IMR-90 (cell line): Measurements from ENCODE around the gene KYNU. TPM values are rescaled to one million over a fixed set of nuclear protein-coding genes. Genes with fewer than 3 reads are reported as not detected.

ENCODE experiments used
- ATAC-seq: fragments of 200-7000 bp; cut with Tn5 transposase; 2 replicates; pipeline ENCODE4 v1.9.1; 2020; ENCODE audit warnings: low read depth, mild to moderate bottlenecking, moderate library complexity
- BruUV-seq: library from RNA; stranded (reverse); fragments of 400-500 nt; replicated peaks from 2 replicates; lab custom pipeline; 2021; lab: Mats Ljungman, UMichigan
- CTCF ChIA-PET: fragments of 300-600 bp; formaldehyde crosslinking; extraction: SDS; loops from one replicate; lab custom pipeline; 2021; ENCODE audit warnings: antibody characterized with exemption; lab: Yijun Ruan, JAX
- POLR2A ChIA-PET: fragments of 300-600 bp; sonication (Branson Sonifier 250); formaldehyde crosslinking; loops from one replicate; lab custom pipeline; 2022; ENCODE audit warnings: antibody characterized with exemption; ENCODE audit not compliant: unreplicated experiment; lab: Charles Lee
- DNase-seq: peaks from one replicate; pipeline ENCODE4 v3.0.0; 2013
- H2AFZ ChIP-seq: replicated peaks from 2 replicates; pipeline ENCODE3; 2013; ENCODE audit warnings: low read length, mild to moderate bottlenecking; ENCODE audit not compliant: poor library complexity
- H2AK5ac ChIP-seq: 2 replicates; pipeline ENCODE4 v1.6.1; 2013; ENCODE audit warnings: low read depth, low read length, inconsistent platforms
- H2AK9ac ChIP-seq: replicated peaks from 2 replicates; pipeline ENCODE3; 2013; ENCODE audit warnings: mild to moderate bottlenecking, low read depth, low read length, moderate library complexity; ENCODE audit not compliant: poor library complexity
- H2BK120ac ChIP-seq: 2 replicates; pipeline ENCODE4 v1.6.1; 2013; ENCODE audit warnings: low read depth, low read length, inconsistent platforms
- H2BK15ac ChIP-seq: 3 replicates; pipeline ENCODE4 v1.6.1; 2013; ENCODE audit warnings: low read depth, low read length, inconsistent platforms
- H2BK20ac ChIP-seq: 2 replicates; pipeline ENCODE4 v1.6.1; 2013; ENCODE audit warnings: low read depth, mild to moderate bottlenecking, inconsistent platforms, low read length, moderate library complexity
- H2BK5ac ChIP-seq: 2 replicates; pipeline ENCODE4 v1.6.1; 2013; ENCODE audit warnings: mild to moderate bottlenecking, low read depth, low read length, inconsistent platforms; ENCODE audit not compliant: poor library complexity, severe bottlenecking
- H3K14ac ChIP-seq: replicated peaks from 2 replicates; pipeline ENCODE4 v1.6.1; 2013; ENCODE audit warnings: low read depth, low read length, inconsistent platforms
- H3K18ac ChIP-seq: 2 replicates; pipeline ENCODE4 v1.6.1; 2013; ENCODE audit warnings: low read depth, low read length, control low read depth
- H3K23ac ChIP-seq: 2 replicates; pipeline ENCODE4 v1.6.1; 2013; ENCODE audit warnings: low read depth, low read length, inconsistent platforms
- H3K27ac ChIP-seq: 2 replicates; pipeline ENCODE4 v1.5.1; 2013; ENCODE audit warnings: mild to moderate bottlenecking, control low read depth, low read length; ENCODE audit not compliant: insufficient read depth
- H3K27me3 ChIP-seq: 2 replicates; pipeline ENCODE4 v1.6.1; 2013; ENCODE audit warnings: low read length; ENCODE audit not compliant: control insufficient read depth, insufficient read depth
- H3K36me3 ChIP-seq: 2 replicates; pipeline ENCODE4 v1.6.1; 2013; ENCODE audit warnings: low read length, mixed read lengths; ENCODE audit not compliant: control insufficient read depth, insufficient read depth
- H3K4ac ChIP-seq: 2 replicates; pipeline ENCODE4 v1.6.1; 2013; ENCODE audit warnings: low read depth, low read length, inconsistent platforms
- H3K4me1 ChIP-seq: 2 replicates; pipeline ENCODE4 v1.6.1; 2013; ENCODE audit warnings: low read length, mixed read lengths; ENCODE audit not compliant: control insufficient read depth, insufficient read depth
- H3K4me2 ChIP-seq: 2 replicates; pipeline ENCODE4 v1.6.1; 2013; ENCODE audit warnings: low read depth, mild to moderate bottlenecking, control low read depth, low read length, moderate library complexity
- H3K4me3 ChIP-seq: 2 replicates; pipeline ENCODE4 v1.5.1; 2013; ENCODE audit warnings: low read depth, mild to moderate bottlenecking, control low read depth, low read length, moderate library complexity; ENCODE audit not compliant: insufficient read depth
- H3K56ac ChIP-seq: 2 replicates; pipeline ENCODE4 v1.6.1; 2013; ENCODE audit warnings: low read length, inconsistent platforms; ENCODE audit not compliant: insufficient read depth; ENCODE audit errors: extremely low read depth
- H3K79me1 ChIP-seq, 2 experiments: 2 replicates each; pipeline ENCODE4 v1.6.1; 2013; ENCODE audit warnings: low read length in 2 of 2, inconsistent platforms in 1 of 2, low read depth in 1 of 2
- H3K9ac ChIP-seq: 2 replicates; pipeline ENCODE4 v1.6.1; 2013; ENCODE audit warnings: low read depth, low read length, control low read depth
- H3K9me1 ChIP-seq: 2 replicates; pipeline ENCODE4 v1.6.1; 2013; ENCODE audit warnings: low read length, inconsistent platforms; ENCODE audit not compliant: insufficient read depth
- H3K9me3 ChIP-seq: 2 replicates; pipeline ENCODE4 v1.6.1; 2013; ENCODE audit warnings: low read length; ENCODE audit not compliant: control insufficient read depth, insufficient read depth
- H4K20me1 ChIP-seq: 2 replicates; pipeline ENCODE4 v1.6.1; 2013; ENCODE audit warnings: low read length, inconsistent platforms; ENCODE audit not compliant: insufficient read depth
- H4K5ac ChIP-seq: 2 replicates; pipeline ENCODE4 v1.6.1; 2013; ENCODE audit warnings: mild to moderate bottlenecking, low read depth, low read length, control low read depth
- H4K8ac ChIP-seq, 2 experiments: 2 replicates each; pipeline ENCODE4 v1.6.1; 2013; ENCODE audit warnings: low read depth in 2 of 2, low read length in 2 of 2, control low read depth in 1 of 2, inconsistent platforms in 1 of 2
- H4K91ac ChIP-seq: 2 replicates; pipeline ENCODE4 v1.6.1; 2013; ENCODE audit warnings: low read depth, low read length, inconsistent platforms; ENCODE audit not compliant: insufficient read depth
- MAZ ChIP-seq: IDR thresholded peaks from 2 replicates; pipeline ENCODE4 v1.6.1; 2012; ENCODE audit warnings: low read depth, mild to moderate bottlenecking, low read length, improper control_type of control experiment, moderate library complexity, borderline replicate concordance
- WGBS, 2 experiments: methylation state at CpG; one replicate each; pipeline versions ENCODE4 v1.1.5 to v1.1.7; 2013; ENCODE audit warnings: missing lambda C conversion rate in 2 of 2; ENCODE audit not compliant: insufficient read length in 1 of 2; ENCODE audit errors: extremely low coverage in 2 of 2; 5-methylcytosine and 5-hydroxymethylcytosine counted together
- dilution Hi-C: fragments of 300-500 bp; cut with HindIII; formaldehyde crosslinking; loops from one replicate; pipeline ENCODE4 v1.14.3; 2018; ENCODE audit warnings: low sequenced_read_pairs; ENCODE audit not compliant: unreplicated experiment
- in situ Hi-C: fragments of 300-500 bp; cut with MboI; formaldehyde crosslinking; loops from 3 replicates; pipeline ENCODE4 v1.14.3; 2019; ENCODE audit warnings: low sequenced_read_pairs, inconsistent platforms, mixed read lengths
- intact Hi-C: fragments of 100-400 bp; cut with micrococcal nuclease; formaldehyde crosslinking; loops from 2 replicates; pipeline ENCODE4 v1.10.0; 2022
- polyA plus RNA-seq, 3 experiments: library from polyadenylated mRNA; depleted of rRNA; stranded (reverse); fragments of >200 nt; gene quantifications; 2 replicates each; pipeline ENCODE4 v1.2.3, GENCODE V29; 2012; ENCODE audit warnings: low replicate concordance in 1 of 3
- total RNA-seq: library from RNA; depleted of rRNA; stranded (reverse); fragments of >200 nt; gene quantifications from 2 replicates; pipeline ENCODE4 v1.2.3, GENCODE V29; 2012

Gene KYNU
- total and polyA plus RNA-seq, 2 of the 4 experiments (the other 2 are of a cell fraction), result 0.75 to 2.9 TPM

- BruUV-seq, result no TSS peak
- CTCF ChIA-PET, result interaction anchor here (2.4 kb wide), 1 partner anchor 15 kb away, joined by 7 read pairs; no protein-coding TSS in a partner anchor
Observed at GRCh38 chr2:142965443-142965842, 88.0 kb downstream of the KYNU start.

More at GRCh38 chr2:142965443-142965842, 88.0 kb downstream of the KYNU start:
- no peaks in the 10 kb centered on the region for H3K79me1 ChIP-seq
- peak; percentile 78 for DNase-seq
- 0 out of 2 replicates have a peak, but pooled peaks cover 1% of the 10 kb centered on the region for H3K4me1 ChIP-seq
- peak; percentile 77 for ATAC-seq
- H3K9me1 ChIP-seq, result no peaks in the 10 kb centered on the region
- H3K4me3 ChIP-seq, result no peak overlapping the region
- peak overlapping the region in 1 of 2 experiments; percentile 11; a peak in 2 of 4 replicates for H4K8ac ChIP-seq
- H2BK5ac ChIP-seq, result peak overlapping the region; percentile 20
- no peak overlapping the region for H2BK120ac ChIP-seq
- H3K27ac ChIP-seq, result peak overlapping the region; percentile 25; the same call in 1 of the 2 replicates
- H3K56ac ChIP-seq, result no peak overlapping the region
- dilution Hi-C loops, result no loop called here
- POLR2A ChIA-PET, result no interaction called here
- H2AK9ac ChIP-seq, result no peak overlapping the region
- peak overlapping the region; percentile 46; the same call in 1 of the 2 replicates for H3K18ac ChIP-seq
- H3K4ac ChIP-seq, result no peak overlapping the region
- in situ Hi-C loops, result no loop called here
- H4K5ac ChIP-seq, result no peak overlapping the region
- H2AFZ ChIP-seq, result no peak overlapping the region
- no peak overlapping the region for H2AK5ac ChIP-seq
- no peak for TF ChIP-seq MAZ
- H3K9me3 ChIP-seq, result no peaks in the 10 kb centered on the region
- H3K14ac ChIP-seq, result no peak overlapping the region
- H4K20me1 ChIP-seq, result no peaks in the 10 kb centered on the region
- H2BK20ac ChIP-seq, result no peak overlapping the region
- H3K27me3 ChIP-seq, result no peaks in the 10 kb centered on the region
- H3K23ac ChIP-seq, result no peak overlapping the region
- H3K9ac ChIP-seq, result no peak overlapping the region
- WGBS, 2 experiments, result no CpG with 5 or more reads among the region's 1 CpG
- H2BK15ac ChIP-seq, result no peak overlapping the region; the same call in 2 of the 3 replicates
- no peak overlapping the region for H3K4me2 ChIP-seq
- H4K91ac ChIP-seq, result no peak overlapping the region
- intact Hi-C loops, result no loop called here
- no peaks in the 10 kb centered on the region for H3K36me3 ChIP-seq
